Activated B cell treated with CpG ODN at 0.5 μM for 24 hours (primary cell): ENCODE measurements around the gene ABCC11. TPM values are rescaled to one million over a fixed set of nuclear protein-coding genes. Genes with fewer than 3 reads are reported as not detected.
"Not testable (repeated sequence)": the region's sequence is repeated elsewhere in the genome, so short reads cannot be mapped to it uniquely, and the experiment has no call there.

ENCODE experiments used
- ATAC-seq: fragments of 200-7000 bp; cut with Tn5 transposase; one replicate; pipeline ENCODE4 v1.10.0; 2021; ENCODE audit warnings: low read depth, mild to moderate bottlenecking, moderate library complexity
- CTCF ChIA-PET: fragments of 350-600 bp; sonication (Branson Sonifier 250); formaldehyde crosslinking; loops from one replicate; lab custom pipeline; 2021; ENCODE audit warnings: antibody characterized with exemption; lab: Charles Lee
- POLR2A ChIA-PET: fragments of 350-600 bp; sonication (Branson Sonifier 250); formaldehyde crosslinking; loops from one replicate; lab custom pipeline; 2021; ENCODE audit warnings: antibody characterized with exemption; lab: Charles Lee
- DNase-seq: peaks from one replicate; pipeline ENCODE4 v3.0.0; 2022
- H3K27ac Mint-ChIP-seq: one replicate; pipeline ENCODE4 v1.8.0; 2020; ENCODE audit warnings: mixed read lengths
- H3K27me3 Mint-ChIP-seq: one replicate; pipeline ENCODE4 v1.8.0; 2021; ENCODE audit warnings: mixed read lengths
- H3K36me3 Mint-ChIP-seq: one replicate; pipeline ENCODE4 v1.8.0; 2021; ENCODE audit warnings: low read depth, mixed read lengths
- H3K4me1 Mint-ChIP-seq: one replicate; pipeline ENCODE4 v1.8.0; 2021; ENCODE audit warnings: mixed read lengths
- H3K4me3 Mint-ChIP-seq: one replicate; pipeline ENCODE4 v1.8.0; 2020; ENCODE audit warnings: mild to moderate bottlenecking, mixed read lengths
- H3K9me3 Mint-ChIP-seq: one replicate; pipeline ENCODE4 v1.8.0; 2020; ENCODE audit warnings: mixed read lengths
- intact Hi-C: fragments of 100-400 bp; cut with micrococcal nuclease; formaldehyde crosslinking; loops from one replicate; pipeline ENCODE4 v1.15.1; 2024
- total RNA-seq: library from RNA; stranded (reverse); gene quantifications from 2 replicates; pipeline ENCODE4 v1.2.3, GENCODE V29; 2022
- TF ChIP-seq, protein P1 (sequence below): fragments of 200-600 bp; IDR thresholded peaks from one replicate; pipeline ENCODE4 v1.8.0; 2022; ENCODE audit warnings: antibody characterized with exemption, mild to moderate bottlenecking

The ABCC11 gene
- total RNA-seq, 1 donor from 2014 or later: not detected

DNA sequence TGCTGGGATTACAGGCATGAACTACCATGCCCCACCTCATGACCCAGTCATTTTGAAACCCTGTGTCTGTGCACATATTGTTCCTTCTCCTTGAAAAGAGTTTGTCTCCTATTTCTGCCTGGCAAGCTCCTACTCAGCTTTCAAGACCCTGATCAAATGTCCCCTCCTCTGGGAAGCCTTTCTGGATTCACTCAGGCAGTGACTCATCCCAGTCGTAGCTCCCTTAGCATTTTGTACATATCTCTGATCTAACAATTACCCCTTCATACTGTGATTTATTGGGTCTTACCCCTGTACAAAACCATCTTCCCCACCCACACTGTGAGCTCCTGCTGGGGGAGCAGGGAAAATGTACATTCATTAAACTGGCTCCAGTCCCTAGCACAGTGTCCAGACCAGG is 73.5 kb downstream of the ABCC11 start:
- CTCF ChIA-PET: interaction anchor here (2.9 kb wide), 1 partner anchor 9 kb away, joined by 9 read pairs; no protein-coding TSS in a partner anchor
- no peak overlapping the region for H3K4me3 Mint-ChIP-seq

DNA sequence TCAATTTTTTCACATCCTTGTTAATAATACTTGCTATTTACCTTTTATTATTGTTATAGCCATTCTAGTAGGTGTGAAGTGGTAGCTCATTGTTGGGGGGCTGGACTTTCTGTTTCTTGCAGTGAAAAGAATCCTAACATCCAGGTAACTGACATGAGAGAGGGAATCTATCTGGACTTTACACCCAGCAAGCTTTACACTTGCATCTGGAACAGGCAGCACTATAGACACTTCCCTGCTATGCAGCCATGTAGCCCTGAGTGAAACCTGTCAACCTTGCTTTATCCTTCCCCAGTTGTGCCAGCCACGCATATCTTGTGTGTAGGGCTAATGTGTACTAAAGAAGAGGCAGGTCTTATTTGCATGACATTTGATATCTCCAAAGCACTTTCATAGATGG is 74.7 kb downstream of the ABCC11 start:
- Mint-ChIP-seq H3K4me1 (no peaks in the 10 kb centered on the region), H3K27me3 (peaks cover 6% of the 10 kb centered on the region), H3K36me3 (no peaks in the 10 kb centered on the region), H3K4me3 (no peak overlapping the region), H3K9me3 (no peaks in the 10 kb centered on the region), H3K27ac (no peak overlapping the region)
- TF ChIP-seq, protein P1, sequence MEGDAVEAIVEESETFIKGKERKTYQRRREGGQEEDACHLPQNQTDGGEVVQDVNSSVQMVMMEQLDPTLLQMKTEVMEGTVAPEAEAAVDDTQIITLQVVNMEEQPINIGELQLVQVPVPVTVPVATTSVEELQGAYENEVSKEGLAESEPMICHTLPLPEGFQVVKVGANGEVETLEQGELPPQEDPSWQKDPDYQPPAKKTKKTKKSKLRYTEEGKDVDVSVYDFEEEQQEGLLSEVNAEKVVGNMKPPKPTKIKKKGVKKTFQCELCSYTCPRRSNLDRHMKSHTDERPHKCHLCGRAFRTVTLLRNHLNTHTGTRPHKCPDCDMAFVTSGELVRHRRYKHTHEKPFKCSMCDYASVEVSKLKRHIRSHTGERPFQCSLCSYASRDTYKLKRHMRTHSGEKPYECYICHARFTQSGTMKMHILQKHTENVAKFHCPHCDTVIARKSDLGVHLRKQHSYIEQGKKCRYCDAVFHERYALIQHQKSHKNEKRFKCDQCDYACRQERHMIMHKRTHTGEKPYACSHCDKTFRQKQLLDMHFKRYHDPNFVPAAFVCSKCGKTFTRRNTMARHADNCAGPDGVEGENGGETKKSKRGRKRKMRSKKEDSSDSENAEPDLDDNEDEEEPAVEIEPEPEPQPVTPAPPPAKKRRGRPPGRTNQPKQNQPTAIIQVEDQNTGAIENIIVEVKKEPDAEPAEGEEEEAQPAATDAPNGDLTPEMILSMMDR: no peak
- DNase-seq (no peak), ATAC-seq (no peak)
- POLR2A ChIA-PET: interaction anchor here (0.7 kb wide), 1 partner anchor 974 kb away, joined by 6 read pairs; no protein-coding TSS in a partner anchor
- CTCF ChIA-PET: no interaction called here
- intact Hi-C loops: no loop called here

More for the DNA sequence above, 73.5 kb downstream of the ABCC11 start:
- intact Hi-C loops: no loop called here
- Mint-ChIP-seq H3K4me1 (no peaks in the 10 kb centered on the region), H3K9me3 (no peaks in the 10 kb centered on the region), H3K27ac (no peak overlapping the region), H3K36me3 (no peaks in the 10 kb centered on the region), H3K27me3 (peaks cover 6% of the 10 kb centered on the region)
- no peak for ATAC-seq
- POLR2A ChIA-PET: no interaction called here
- TF ChIP-seq, protein P1: no peak
- no peak for DNase-seq

- H3K4me1 Mint-ChIP-seq: peaks cover 2% of the 10 kb centered on the region
- ATAC-seq: no peak
- intact Hi-C loops: loop anchor here (5.0 to 10.0 kb wide), 3 partner anchors 375 to 1495 kb away; no protein-coding TSS in a partner anchor
These were observed 77.4 kb downstream of the ABCC11 start for GRCh38 chr16:48169896-48170295.

DNA sequence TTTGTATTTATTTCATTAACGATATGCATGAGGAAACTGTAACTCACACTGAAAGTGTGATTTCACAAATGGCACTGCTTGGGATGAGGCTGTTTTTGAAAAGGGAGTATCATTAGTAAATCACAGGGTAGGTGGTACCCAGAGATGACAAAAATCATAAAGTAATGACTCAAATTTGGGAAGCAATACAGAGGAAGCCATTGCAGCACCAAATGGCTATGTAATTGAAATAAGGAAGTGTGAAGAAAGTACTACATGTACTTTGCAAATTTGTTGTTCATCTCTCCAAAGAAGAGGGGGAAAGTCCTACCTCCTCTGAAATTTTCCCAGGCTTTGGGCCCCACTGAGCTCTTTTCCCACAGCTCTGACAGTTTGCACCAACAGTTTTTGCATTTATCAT is 79.3 kb downstream of the ABCC11 start:
- Mint-ChIP-seq H3K27ac (no peak overlapping the region), H3K4me1 (peaks cover 4% of the 10 kb centered on the region), H3K4me3 (no peak overlapping the region), H3K9me3 (no peaks in the 10 kb centered on the region), H3K27me3 (peaks cover 2% of the 10 kb centered on the region), H3K36me3 (no peaks in the 10 kb centered on the region)
- DNase-seq: no peak
- intact Hi-C loops: loop anchor here (5.0 to 10.0 kb wide), 3 partner anchors 377 to 1493 kb away; no protein-coding TSS in a partner anchor
- ChIA-PET CTCF (interaction anchor here (1.9 kb wide), 1 partner anchor 11 kb away, joined by 4 read pairs; no protein-coding TSS in a partner anchor), POLR2A (interaction anchor here (0.6 kb wide), 1 partner anchor 1212 kb away, joined by 3 read pairs; no protein-coding TSS in a partner anchor)
- no peak for ATAC-seq
- TF ChIP-seq, protein P1: no peak

More at GRCh38 chr16:48169896-48170295, 77.4 kb downstream of the ABCC11 start:
- CTCF ChIA-PET: no interaction called here
- Mint-ChIP-seq H3K27me3 (peaks cover 2% of the 10 kb centered on the region), H3K36me3 (no peaks in the 10 kb centered on the region), H3K4me3 (no peak overlapping the region), H3K9me3 (no peaks in the 10 kb centered on the region), H3K27ac (no peak overlapping the region)
- no peak for DNase-seq
- TF ChIP-seq, protein P1: no peak
- POLR2A ChIA-PET: no interaction called here

DNA sequence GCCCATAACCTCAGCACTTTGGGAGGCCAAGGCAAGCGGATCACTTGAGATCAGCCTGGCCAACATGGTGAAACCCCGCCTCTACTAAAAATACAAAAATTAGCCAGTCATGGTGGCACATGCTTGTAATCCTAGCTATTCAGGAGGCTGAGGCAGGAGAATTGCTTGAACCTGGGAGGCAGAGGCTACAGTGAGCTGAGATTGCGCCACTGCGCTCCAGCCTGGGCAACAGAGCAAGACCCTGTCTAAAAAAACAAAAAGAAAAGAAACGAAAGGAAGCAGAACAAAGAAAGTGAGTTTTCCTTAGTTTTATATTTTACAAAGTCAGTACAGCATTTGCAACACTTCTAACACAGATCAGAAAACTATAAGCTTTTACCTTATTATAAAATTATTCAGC is 80.7 kb downstream of the ABCC11 start:
- not testable (repeated sequence) for H3K27ac Mint-ChIP-seq, H3K27me3 Mint-ChIP-seq
- intact Hi-C loops: loop anchor here (5.0 to 10.0 kb wide), 3 partner anchors 378 to 1492 kb away; no protein-coding TSS in a partner anchor

More for the DNA sequence above, 80.7 kb downstream of the ABCC11 start:
- CTCF ChIA-PET: interaction anchor here (0.6 to 3.8 kb wide), 6 partner anchors 7 to 1219 kb away, joined by 3 to 37 read pairs (median 4); partner anchors contain the start of gene NETO2
- H3K9me3 Mint-ChIP-seq, POLR2A ChIA-PET, DNase-seq, ATAC-seq, H3K4me3 Mint-ChIP-seq, H3K36me3 Mint-ChIP-seq, H3K4me1 Mint-ChIP-seq: not testable (repeated sequence)
